GM23338 (cell line): ENCODE results near the gene SIL1. TPM values are rescaled to one million over a fixed set of nuclear protein-coding genes. Genes with fewer than 3 reads are reported as not detected.

Experiments
- ATAC-seq: fragments of 200-7000 bp; cut with Tn5 transposase; 3 replicates; pipeline ENCODE4 v1.9.1; 2020
- DNase-seq: peaks from one replicate; pipeline ENCODE4 v3.0.0-alpha.2; 2015; ENCODE audit warnings: low spot score
- H2AFZ ChIP-seq: fragments of 200-600 bp; sonication (generic); 2 replicates; pipeline ENCODE4 v1.8.0; 2016; ENCODE audit warnings: antibody characterized with exemption, mild to moderate bottlenecking, moderate library complexity
- H3F3A ChIP-seq: fragments of 200-600 bp; sonication (generic); replicated peaks from 2 replicates; pipeline ENCODE4 v1.8.0; 2017; ENCODE audit warnings: antibody characterized with exemption, mixed run types, low read depth
- H3K27ac ChIP-seq: fragments of 200-600 bp; sonication (generic); 2 replicates; pipeline ENCODE4 v1.6.1; 2016; ENCODE audit warnings: low read depth
- H3K27me3 ChIP-seq: fragments of 200-600 bp; sonication (generic); 2 replicates; pipeline ENCODE4 v1.8.0; 2016; ENCODE audit warnings: mild to moderate bottlenecking, mixed run types, moderate library complexity; ENCODE audit not compliant: insufficient read depth
- H3K36me3 ChIP-seq: fragments of 200-600 bp; sonication (generic); 2 replicates; pipeline ENCODE4 v1.8.0; 2016; ENCODE audit warnings: mild to moderate bottlenecking; ENCODE audit not compliant: insufficient read depth
- H3K4me1 ChIP-seq: fragments of 200-600 bp; sonication (generic); 2 replicates; pipeline ENCODE4 v1.8.0; 2016; ENCODE audit warnings: mild to moderate bottlenecking, moderate library complexity; ENCODE audit not compliant: insufficient read depth
- H3K4me2 ChIP-seq: fragments of 200-600 bp; sonication (generic); 2 replicates; pipeline ENCODE4 v1.7.1; 2017; ENCODE audit warnings: mixed run types
- H3K4me3 ChIP-seq: fragments of 200-600 bp; sonication (generic); 2 replicates; pipeline ENCODE4 v1.6.1; 2016; ENCODE audit warnings: mixed run types
- H3K79me2 ChIP-seq: fragments of 200-600 bp; sonication (generic); replicated peaks from 2 replicates; pipeline ENCODE4 v1.8.0; 2017; ENCODE audit warnings: mild to moderate bottlenecking; ENCODE audit not compliant: insufficient read depth
- H3K9me2 ChIP-seq: fragments of 200-600 bp; sonication (generic); 2 replicates; pipeline ENCODE4 v1.8.0; 2017; ENCODE audit not compliant: insufficient read depth
- H4K20me1 ChIP-seq: fragments of 200-600 bp; sonication (generic); replicated peaks from 2 replicates; pipeline ENCODE4 v1.8.0; 2017; ENCODE audit warnings: mild to moderate bottlenecking; ENCODE audit not compliant: insufficient read depth
- H3K27ac Mint-ChIP-seq: 2 replicates; pipeline ENCODE4 v1.8.0; 2020; ENCODE audit warnings: inconsistent platforms, mild to moderate bottlenecking, moderate library complexity, mixed read lengths
- H3K27me3 Mint-ChIP-seq: 3 replicates; pipeline ENCODE4 v1.8.0; 2022; ENCODE audit warnings: low read depth, mild to moderate bottlenecking, moderate library complexity, mixed read lengths, inconsistent platforms; ENCODE audit not compliant: insufficient read depth, poor library complexity
- H3K36me3 Mint-ChIP-seq: 3 replicates; pipeline ENCODE4 v1.8.0; 2021; ENCODE audit warnings: low read depth, mild to moderate bottlenecking, inconsistent platforms, moderate library complexity, mixed read lengths
- H3K4me1 Mint-ChIP-seq: 3 replicates; pipeline ENCODE4 v1.8.0; 2020; ENCODE audit warnings: mild to moderate bottlenecking, inconsistent platforms, mixed read lengths
- H3K4me3 Mint-ChIP-seq: 3 replicates; pipeline ENCODE4 v1.8.0; 2021; ENCODE audit warnings: moderate library complexity, mild to moderate bottlenecking, inconsistent platforms, mixed read lengths
- H3K9me3 Mint-ChIP-seq: 3 replicates; pipeline ENCODE4 v1.8.0; 2020; ENCODE audit warnings: moderate library complexity, mild to moderate bottlenecking, inconsistent platforms, mixed read lengths
- CREB1 ChIP-seq: fragments of 250-450 bp; sonication (Bioruptor Pico); IDR thresholded peaks from 2 replicates; pipeline ENCODE4 v1.5.0; 2020; ENCODE audit warnings: low read depth, mild to moderate bottlenecking, moderate library complexity
- ETS1 ChIP-seq: IDR thresholded peaks from 2 replicates; pipeline ENCODE4 v1.6.1; 2016; ENCODE audit warnings: antibody characterized with exemption
- EZH2 ChIP-seq: fragments of 200-600 bp; sonication (generic); IDR thresholded peaks from one replicate; pipeline ENCODE4 v1.8.0; 2017; ENCODE audit warnings: antibody characterized with exemption, mild to moderate bottlenecking, low read depth; ENCODE audit not compliant: unreplicated experiment
- EZH2phosphoT487 ChIP-seq: fragments of 200-600 bp; sonication (generic); IDR thresholded peaks from one replicate; pipeline ENCODE4 v1.8.1; 2018; ENCODE audit warnings: antibody characterized with exemption; ENCODE audit not compliant: unreplicated experiment
- JUNB ChIP-seq: IDR thresholded peaks from one replicate; pipeline ENCODE4 v1.6.1; 2016; ENCODE audit warnings: antibody characterized with exemption; ENCODE audit not compliant: unreplicated experiment
- NANOG ChIP-seq: IDR thresholded peaks from 2 replicates; pipeline ENCODE4 v1.6.1; 2016; ENCODE audit warnings: antibody characterized with exemption, borderline replicate concordance
- POLR2AphosphoS5 ChIP-seq: IDR thresholded peaks from 2 replicates; pipeline ENCODE4 v1.6.1; 2016; ENCODE audit warnings: antibody characterized with exemption, low read depth
- REST ChIP-seq: IDR thresholded peaks from one replicate; pipeline ENCODE4 v1.6.1; 2018; ENCODE audit warnings: antibody characterized with exemption; ENCODE audit not compliant: unreplicated experiment
- STAT1 ChIP-seq: IDR thresholded peaks from one replicate; pipeline ENCODE4 v1.6.1; 2016; ENCODE audit warnings: antibody characterized with exemption; ENCODE audit not compliant: unreplicated experiment
- ZNF114 ChIP-seq: fragments of 250-450 bp; sonication (Bioruptor Pico); IDR thresholded peaks from 2 replicates; pipeline ENCODE4 v1.5.0; 2020; ENCODE audit warnings: mild to moderate bottlenecking, moderate library complexity
- ZNF331 ChIP-seq: fragments of 250-450 bp; sonication (Bioruptor Pico); IDR thresholded peaks from 2 replicates; pipeline ENCODE4 v1.5.0; 2020; ENCODE audit warnings: low read depth, mild to moderate bottlenecking, moderate library complexity
- polyA plus RNA-seq: library from polyadenylated mRNA; unstranded; fragments of >200 nt; fragmentation: Nextera tagmentation; extraction: Ambion mirVana; gene quantifications from 2 replicates; pipeline ENCODE4 v1.2.1, GENCODE V29; 2016
- total RNA-seq: library from RNA; depleted of rRNA; stranded (reverse); fragments of >200 nt; shearing (Covaris generic); gene quantifications from 2 replicates; pipeline ENCODE4 v1.2.3, GENCODE V29; 2014
- TF ChIP-seq, protein P1 (sequence below), 2 experiments: fragments of 200-600 bp in 1 of 2; sonication (generic) in 1 of 2; conservative IDR thresholded peaks; 2 replicates each; pipeline versions ENCODE4 v1.5.1 to v1.6.1; 2016 to 2017; ENCODE audit warnings: antibody characterized with exemption in 2 of 2, low read depth in 2 of 2, mild to moderate bottlenecking in 2 of 2, moderate library complexity in 1 of 2
- TF ChIP-seq, protein P2 (sequence below): fragments of 250-450 bp; sonication (Bioruptor Pico); IDR thresholded peaks from 2 replicates; pipeline ENCODE4 v1.5.0; 2020; ENCODE audit warnings: mild to moderate bottlenecking, moderate library complexity

SIL1 gene
- total and polyA plus RNA-seq, 2 experiments from 2014 or later, result 5.5 to 5.9 TPM

- TF ChIP-seq, protein P1, sequence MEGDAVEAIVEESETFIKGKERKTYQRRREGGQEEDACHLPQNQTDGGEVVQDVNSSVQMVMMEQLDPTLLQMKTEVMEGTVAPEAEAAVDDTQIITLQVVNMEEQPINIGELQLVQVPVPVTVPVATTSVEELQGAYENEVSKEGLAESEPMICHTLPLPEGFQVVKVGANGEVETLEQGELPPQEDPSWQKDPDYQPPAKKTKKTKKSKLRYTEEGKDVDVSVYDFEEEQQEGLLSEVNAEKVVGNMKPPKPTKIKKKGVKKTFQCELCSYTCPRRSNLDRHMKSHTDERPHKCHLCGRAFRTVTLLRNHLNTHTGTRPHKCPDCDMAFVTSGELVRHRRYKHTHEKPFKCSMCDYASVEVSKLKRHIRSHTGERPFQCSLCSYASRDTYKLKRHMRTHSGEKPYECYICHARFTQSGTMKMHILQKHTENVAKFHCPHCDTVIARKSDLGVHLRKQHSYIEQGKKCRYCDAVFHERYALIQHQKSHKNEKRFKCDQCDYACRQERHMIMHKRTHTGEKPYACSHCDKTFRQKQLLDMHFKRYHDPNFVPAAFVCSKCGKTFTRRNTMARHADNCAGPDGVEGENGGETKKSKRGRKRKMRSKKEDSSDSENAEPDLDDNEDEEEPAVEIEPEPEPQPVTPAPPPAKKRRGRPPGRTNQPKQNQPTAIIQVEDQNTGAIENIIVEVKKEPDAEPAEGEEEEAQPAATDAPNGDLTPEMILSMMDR (conservative IDR thresholded peaks at IDR 0.05; ENCODE audit: low read depth in 2 of 2), result no peak
- TF ChIP-seq CREB1 (CRISPR knock-in tag) (no peak), JUNB (no peak), NANOG (no peak), STAT1 (no peak), ETS1 (no peak), POLR2AphosphoS5 (no peak), EZH2 (no peak), ZNF331 (CRISPR knock-in tag) (no peak)
Observed at GRCh38 chr5:138943599-138944173, 254.5 kb downstream of the SIL1 start (continued).

DNA sequence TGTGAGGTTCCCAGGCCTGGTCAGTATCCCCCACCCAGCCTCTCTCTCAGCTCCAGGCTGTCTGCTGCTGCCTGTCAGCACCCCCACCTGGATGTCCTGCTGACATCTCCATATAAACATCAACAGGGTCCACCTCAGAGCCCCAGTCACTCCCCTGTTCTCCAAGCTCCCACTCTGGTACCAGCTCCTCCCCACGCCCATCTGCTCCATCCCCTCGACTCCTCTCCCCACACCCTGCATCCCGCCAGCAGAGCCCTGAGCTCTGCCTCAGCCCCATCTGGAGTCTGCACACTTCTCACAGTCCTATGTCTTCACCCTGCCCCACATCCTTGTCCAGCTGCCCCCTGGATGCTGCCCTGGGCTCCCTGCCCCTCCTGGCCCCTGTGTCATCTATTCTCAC is 255.3 kb downstream of the SIL1 start:
- DNase-seq (no peak), ATAC-seq (peak; percentile 12)
- Histone ChIP-seq H3K79me2 (no peaks in the 10 kb centered on the region), H3K4me2 (no peak overlapping the region), H2AFZ (no peak overlapping the region), H3K4me1 (peaks cover 10% of the 10 kb centered on the region), H3K4me3 (no peak overlapping the region), H3K27me3 (no peaks in the 10 kb centered on the region), H3K27ac (no peak overlapping the region), H4K20me1 (no peaks in the 10 kb centered on the region), H3K9me2 (no peaks in the 10 kb centered on the region), H3K36me3 (no peaks in the 10 kb centered on the region), H3F3A (no peaks in the 10 kb centered on the region)
- peaks cover 40% of the 10 kb centered on the region for H3K4me1 Mint-ChIP-seq
- no peaks in the 10 kb centered on the region for H3K36me3 Mint-ChIP-seq
- no peaks in the 10 kb centered on the region for H3K9me3 Mint-ChIP-seq
- peaks cover 17% of the 10 kb centered on the region for H3K27me3 Mint-ChIP-seq
- H3K27ac Mint-ChIP-seq, result no peak overlapping the region
- no peak overlapping the region for H3K4me3 Mint-ChIP-seq
- TF ChIP-seq ZNF114 (CRISPR knock-in tag) (no peak), CREB1 (CRISPR knock-in tag) (no peak), ZNF331 (CRISPR knock-in tag) (no peak), EZH2phosphoT487 (no peak), REST (no peak)
- TF ChIP-seq, protein P2, sequence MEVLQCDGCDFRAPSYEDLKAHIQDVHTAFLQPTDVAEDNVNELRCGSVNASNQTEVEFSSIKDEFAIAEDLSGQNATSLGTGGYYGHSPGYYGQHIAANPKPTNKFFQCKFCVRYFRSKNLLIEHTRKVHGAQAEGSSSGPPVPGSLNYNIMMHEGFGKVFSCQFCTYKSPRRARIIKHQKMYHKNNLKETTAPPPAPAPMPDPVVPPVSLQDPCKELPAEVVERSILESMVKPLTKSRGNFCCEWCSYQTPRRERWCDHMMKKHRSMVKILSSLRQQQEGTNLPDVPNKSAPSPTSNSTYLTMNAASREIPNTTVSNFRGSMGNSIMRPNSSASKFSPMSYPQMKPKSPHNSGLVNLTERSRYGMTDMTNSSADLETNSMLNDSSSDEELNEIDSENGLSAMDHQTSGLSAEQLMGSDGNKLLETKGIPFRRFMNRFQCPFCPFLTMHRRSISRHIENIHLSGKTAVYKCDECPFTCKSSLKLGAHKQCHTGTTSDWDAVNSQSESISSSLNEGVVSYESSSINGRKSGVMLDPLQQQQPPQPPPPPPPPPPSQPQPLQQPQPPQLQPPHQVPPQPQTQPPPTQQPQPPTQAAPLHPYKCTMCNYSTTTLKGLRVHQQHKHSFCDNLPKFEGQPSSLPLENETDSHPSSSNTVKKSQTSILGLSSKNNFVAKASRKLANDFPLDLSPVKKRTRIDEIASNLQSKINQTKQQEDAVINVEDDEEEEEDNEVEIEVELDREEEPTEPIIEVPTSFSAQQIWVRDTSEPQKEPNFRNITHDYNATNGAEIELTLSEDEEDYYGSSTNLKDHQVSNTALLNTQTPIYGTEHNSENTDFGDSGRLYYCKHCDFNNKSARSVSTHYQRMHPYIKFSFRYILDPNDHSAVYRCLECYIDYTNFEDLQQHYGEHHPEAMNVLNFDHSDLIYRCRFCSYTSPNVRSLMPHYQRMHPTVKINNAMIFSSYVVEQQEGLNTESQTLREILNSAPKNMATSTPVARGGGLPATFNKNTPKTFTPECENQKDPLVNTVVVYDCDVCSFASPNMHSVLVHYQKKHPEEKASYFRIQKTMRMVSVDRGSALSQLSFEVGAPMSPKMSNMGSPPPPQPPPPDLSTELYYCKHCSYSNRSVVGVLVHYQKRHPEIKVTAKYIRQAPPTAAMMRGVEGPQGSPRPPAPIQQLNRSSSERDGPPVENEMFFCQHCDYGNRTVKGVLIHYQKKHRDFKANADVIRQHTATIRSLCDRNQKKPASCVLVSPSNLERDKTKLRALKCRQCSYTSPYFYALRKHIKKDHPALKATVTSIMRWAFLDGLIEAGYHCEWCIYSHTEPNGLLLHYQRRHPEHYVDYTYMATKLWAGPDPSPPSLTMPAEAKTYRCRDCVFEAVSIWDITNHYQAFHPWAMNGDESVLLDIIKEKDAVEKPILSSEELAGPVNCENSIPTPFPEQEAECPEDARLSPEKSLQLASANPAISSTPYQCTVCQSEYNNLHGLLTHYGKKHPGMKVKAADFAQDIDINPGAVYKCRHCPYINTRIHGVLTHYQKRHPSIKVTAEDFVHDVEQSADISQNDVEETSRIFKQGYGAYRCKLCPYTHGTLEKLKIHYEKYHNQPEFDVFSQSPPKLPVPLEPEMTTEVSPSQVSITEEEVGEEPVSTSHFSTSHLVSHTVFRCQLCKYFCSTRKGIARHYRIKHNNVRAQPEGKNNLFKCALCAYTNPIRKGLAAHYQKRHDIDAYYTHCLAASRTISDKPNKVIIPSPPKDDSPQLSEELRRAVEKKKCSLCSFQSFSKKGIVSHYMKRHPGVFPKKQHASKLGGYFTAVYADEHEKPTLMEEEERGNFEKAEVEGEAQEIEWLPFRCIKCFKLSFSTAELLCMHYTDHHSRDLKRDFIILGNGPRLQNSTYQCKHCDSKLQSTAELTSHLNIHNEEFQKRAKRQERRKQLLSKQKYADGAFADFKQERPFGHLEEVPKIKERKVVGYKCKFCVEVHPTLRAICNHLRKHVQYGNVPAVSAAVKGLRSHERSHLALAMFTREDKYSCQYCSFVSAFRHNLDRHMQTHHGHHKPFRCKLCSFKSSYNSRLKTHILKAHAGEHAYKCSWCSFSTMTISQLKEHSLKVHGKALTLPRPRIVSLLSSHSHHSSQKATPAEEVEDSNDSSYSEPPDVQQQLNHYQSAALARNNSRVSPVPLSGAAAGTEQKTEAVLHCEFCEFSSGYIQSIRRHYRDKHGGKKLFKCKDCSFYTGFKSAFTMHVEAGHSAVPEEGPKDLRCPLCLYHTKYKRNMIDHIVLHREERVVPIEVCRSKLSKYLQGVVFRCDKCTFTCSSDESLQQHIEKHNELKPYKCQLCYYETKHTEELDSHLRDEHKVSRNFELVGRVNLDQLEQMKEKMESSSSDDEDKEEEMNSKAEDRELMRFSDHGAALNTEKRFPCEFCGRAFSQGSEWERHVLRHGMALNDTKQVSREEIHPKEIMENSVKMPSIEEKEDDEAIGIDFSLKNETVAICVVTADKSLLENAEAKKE, result no peak
